Liver (tissue), 10 donors: Measurements from ENCODE around the gene FCRL1. TPM values are rescaled to one million over a fixed set of nuclear protein-coding genes. Genes with fewer than 3 reads are reported as not detected.

Source experiments
- DNase-seq: peaks from one replicate; pipeline ENCODE4 v3.0.0-alpha.2; 2017; ENCODE audit warnings: low spot score
- H3K27ac ChIP-seq, 2 donors: one replicate each; pipeline ENCODE4 v1.7.0; 2013; ENCODE audit warnings: inconsistent platforms in 2 of 2, low read length in 2 of 2, control low read depth in 1 of 2, low read depth in 1 of 2, mild to moderate bottlenecking in 1 of 2
- H3K27me3 ChIP-seq, 4 donors: one replicate each; pipeline versions ENCODE4 v1.6.1 to v1.7.0; 2013; ENCODE audit warnings: low read length in 3 of 4, inconsistent platforms in 1 of 4, mild to moderate bottlenecking in 1 of 4, moderate library complexity in 1 of 4; ENCODE audit not compliant: control insufficient read depth in 4 of 4, insufficient read depth in 4 of 4
- H3K36me3 ChIP-seq, 4 donors: one replicate each; pipeline versions ENCODE4 v1.6.1 to v1.7.0; 2013; ENCODE audit warnings: low read length in 3 of 4, mild to moderate bottlenecking in 3 of 4, low read depth in 1 of 4, moderate library complexity in 1 of 4; ENCODE audit not compliant: control insufficient read depth in 4 of 4, insufficient read depth in 3 of 4
- H3K4me1 ChIP-seq, 4 donors: one replicate each; pipeline versions ENCODE4 v1.6.1 to v1.7.0; 2013; ENCODE audit warnings: low read length in 3 of 4, mild to moderate bottlenecking in 3 of 4, moderate library complexity in 1 of 4; ENCODE audit not compliant: control insufficient read depth in 4 of 4, insufficient read depth in 4 of 4
- H3K4me3 ChIP-seq, 3 donors: one replicate each; pipeline versions ENCODE4 v1.6.1 to v1.7.0; 2013; ENCODE audit warnings: low read length in 3 of 3, control low read depth in 1 of 3, low read depth in 1 of 3, mild to moderate bottlenecking in 1 of 3
- H3K9ac ChIP-seq, 2 donors: one replicate each; pipeline ENCODE4 v1.7.0; 2013; ENCODE audit warnings: low read length in 2 of 2, mild to moderate bottlenecking in 2 of 2, moderate library complexity in 2 of 2, control low read depth in 1 of 2, low read depth in 1 of 2
- H3K9me3 ChIP-seq, 4 donors: one replicate each; pipeline versions ENCODE4 v1.6.1 to v1.7.0; 2013; ENCODE audit warnings: low read length in 3 of 4; ENCODE audit not compliant: control insufficient read depth in 4 of 4
- EGR1 ChIP-seq, 2 donors: IDR thresholded peaks; 2 replicates each; pipeline ENCODE4 v1.6.1; 2016 to 2018; ENCODE audit warnings: antibody characterized with exemption in 2 of 2, low read depth in 2 of 2
- FOXA1 ChIP-seq: IDR thresholded peaks from 2 replicates; pipeline ENCODE4 v1.6.1; 2016; ENCODE audit warnings: antibody characterized with exemption
- HNF4A ChIP-seq, 2 donors: conservative IDR thresholded peaks; 2 replicates each; pipeline ENCODE4 v1.6.1; 2016; ENCODE audit warnings: antibody characterized with exemption in 2 of 2, mild to moderate bottlenecking in 2 of 2
- HNF4G ChIP-seq: IDR thresholded peaks from 2 replicates; pipeline ENCODE4 v1.6.1; 2016; ENCODE audit warnings: antibody characterized with exemption
- RAD21 ChIP-seq, 2 donors: IDR thresholded peaks; 2 replicates each; pipeline ENCODE4 v1.6.1; 2016; ENCODE audit warnings: antibody characterized with exemption in 2 of 2, mild to moderate bottlenecking in 2 of 2
- RXRA ChIP-seq, 2 donors: IDR thresholded peaks; 2 replicates each; pipeline ENCODE4 v1.6.1; 2017 to 2018; ENCODE audit warnings: antibody characterized with exemption in 2 of 2, mild to moderate bottlenecking in 1 of 2
- SP1 ChIP-seq: IDR thresholded peaks from 2 replicates; pipeline ENCODE4 v1.6.1; 2018; ENCODE audit warnings: antibody characterized with exemption, mild to moderate bottlenecking
- TAF1 ChIP-seq: conservative IDR thresholded peaks from 2 replicates; pipeline ENCODE4 v1.6.1; 2016; ENCODE audit warnings: antibody characterized with exemption, mild to moderate bottlenecking
- ZBTB33 ChIP-seq: IDR thresholded peaks from 2 replicates; pipeline ENCODE4 v1.6.1; 2016; ENCODE audit warnings: antibody characterized with exemption
- WGBS: extraction: QIAGEN DNeasy Blood & Tissue Kit; methylation state at CpG from one replicate; pipeline ENCODE4 v1.1.7; 2013; 5-methylcytosine and 5-hydroxymethylcytosine counted together
- polyA plus RNA-seq, 2 donors: library from polyadenylated mRNA; stranded (reverse) in 1 of 2; unstranded in 1 of 2; fragments of 200-250 nt in 1 of 2; fragments of >200 nt in 1 of 2; fragmentation: Nextera tagmentation in 1 of 2; extraction: Ambion mirVana in 1 of 2; gene quantifications; one replicate each; pipeline versions ENCODE4 v1.2.1 to v1.2.3, GENCODE V29; 2013 to 2015
- small RNA-seq: library from RNA; depleted of rRNA; stranded (forward); fragments of <200 nt; gene quantifications from one replicate; pipeline ENCODE3, GENCODE V24; 2014
- total RNA-seq, 2 donors: library from RNA; depleted of rRNA; stranded (reverse); fragments of >200 nt; gene quantifications; one replicate each; pipeline ENCODE4 v1.2.3, GENCODE V29; 2014
- TF ChIP-seq, protein P1 (sequence below): fragments of 150-350 bp; IDR thresholded peaks from 2 replicates; pipeline ENCODE4 v1.5.1; 2017; ENCODE audit warnings: improper control_type of control experiment, low read depth, low read length; ENCODE audit not compliant: missing input control
- donor health status: healthy.
- donor health status: healthy.
- donor health status: healthy.
- donor health status: healthy.
- donor health status: healthy.

FCRL1 gene
- total and polyA plus RNA-seq, 4 donors = 0.02 to 0.84 (median 0.49) TPM

- no peak for TF ChIP-seq RAD21 (IDR thresholded peaks at IDR 0.05)
Measured at GRCh38 chr1:157753611-157754010, 66.3 kb downstream of the FCRL1 start (continued).

DNA sequence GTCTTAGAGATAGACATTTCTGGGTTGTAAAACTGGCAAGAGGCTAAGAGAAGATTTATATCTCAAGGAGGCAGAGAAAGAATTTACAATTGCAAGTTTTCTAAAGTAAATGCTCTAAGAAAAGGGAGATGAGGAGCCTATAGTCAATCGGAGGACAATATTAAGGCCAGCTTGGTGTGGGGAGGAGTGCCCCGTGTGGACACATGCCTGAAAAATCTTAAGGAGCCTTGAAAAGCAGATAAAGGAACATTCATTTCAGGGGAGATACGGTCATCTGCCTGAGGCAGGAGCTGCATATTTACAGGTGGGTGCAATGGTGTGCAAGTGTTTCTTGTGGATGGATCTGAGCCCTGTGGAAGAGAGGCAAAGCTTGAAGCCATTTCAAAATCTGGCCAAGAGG is 68.6 kb downstream of the FCRL1 start:
- no peaks in the 10 kb centered on the region for H3K9me3 ChIP-seq
- WGBS = 49% methylated on average over 3 of the region's 3 CpGs
- H3K36me3 ChIP-seq = no peaks in the 10 kb centered on the region

GRCh38 chr1:157748262-157748817 is 71.6 kb downstream of the FCRL1 start:
- Histone ChIP-seq H3K4me1 (no peaks in the 10 kb centered on the region), H3K9ac (no peak overlapping the region), H3K4me3 (no peak overlapping the region), H3K36me3 (no peaks in the 10 kb centered on the region), H3K27ac (no peak overlapping the region), H3K27me3 (peaks cover 0 to 5% (median 2%) of the 10 kb centered on the region in 4 donors), H3K9me3 (no peaks in the 10 kb centered on the region)
- DNase-seq = no peak
- WGBS = 97% methylated on average over 3 of the region's 3 CpGs
- TF ChIP-seq, protein P1, sequence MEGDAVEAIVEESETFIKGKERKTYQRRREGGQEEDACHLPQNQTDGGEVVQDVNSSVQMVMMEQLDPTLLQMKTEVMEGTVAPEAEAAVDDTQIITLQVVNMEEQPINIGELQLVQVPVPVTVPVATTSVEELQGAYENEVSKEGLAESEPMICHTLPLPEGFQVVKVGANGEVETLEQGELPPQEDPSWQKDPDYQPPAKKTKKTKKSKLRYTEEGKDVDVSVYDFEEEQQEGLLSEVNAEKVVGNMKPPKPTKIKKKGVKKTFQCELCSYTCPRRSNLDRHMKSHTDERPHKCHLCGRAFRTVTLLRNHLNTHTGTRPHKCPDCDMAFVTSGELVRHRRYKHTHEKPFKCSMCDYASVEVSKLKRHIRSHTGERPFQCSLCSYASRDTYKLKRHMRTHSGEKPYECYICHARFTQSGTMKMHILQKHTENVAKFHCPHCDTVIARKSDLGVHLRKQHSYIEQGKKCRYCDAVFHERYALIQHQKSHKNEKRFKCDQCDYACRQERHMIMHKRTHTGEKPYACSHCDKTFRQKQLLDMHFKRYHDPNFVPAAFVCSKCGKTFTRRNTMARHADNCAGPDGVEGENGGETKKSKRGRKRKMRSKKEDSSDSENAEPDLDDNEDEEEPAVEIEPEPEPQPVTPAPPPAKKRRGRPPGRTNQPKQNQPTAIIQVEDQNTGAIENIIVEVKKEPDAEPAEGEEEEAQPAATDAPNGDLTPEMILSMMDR = no peak

More for the DNA sequence above, 68.6 kb downstream of the FCRL1 start:
- no peak for TF ChIP-seq HNF4G
- TF ChIP-seq, protein P1 = no peak
- TF ChIP-seq RXRA (IDR thresholded peaks at IDR 0.05) = no peak
- no peak for TF ChIP-seq HNF4A (conservative IDR thresholded peaks at IDR 0.05)
- no peak for TF ChIP-seq EGR1 (IDR thresholded peaks at IDR 0.05; ENCODE audit: low read depth in 2 of 2)
- TF ChIP-seq FOXA1 = no peak
- TF ChIP-seq SP1 = no peak
- TF ChIP-seq ZBTB33 = no peak
- TF ChIP-seq RAD21 (IDR thresholded peaks at IDR 0.05) = no peak
- TF ChIP-seq TAF1 = no peak
- Histone ChIP-seq H3K4me3 (no peak overlapping the region), H3K9ac (no peak overlapping the region), H3K27ac (no peak overlapping the region), H3K4me1 (no peaks in the 10 kb centered on the region), H3K27me3 (peaks cover 0 to 5% (median 2%) of the 10 kb centered on the region in 4 donors)
- no peak for DNase-seq

Small RNAs within 50 kb of the gene (small RNA-seq; reads per million reads assigned to genes)
- not detected for gene MRPS21P2

Other genes starting within 250 kb of the FCRL1 start
- gene FCRL4, start 222.0 kb downstream of the FCRL1 start, total RNA-seq = not detected
- not detected for gene FCRL4, start 222.0 kb downstream of the FCRL1 start, polyA plus RNA-seq
- under 1 TPM; 0.42 to 0.59 TPM for gene FCRL3, start 119.4 kb downstream of the FCRL1 start, total RNA-seq
- gene FCRL3, start 119.4 kb downstream of the FCRL1 start, polyA plus RNA-seq = under 1 TPM; 0.16 to 0.72 TPM
- under 1 TPM; 0.08 to 0.23 TPM for gene FCRL2, start 43.0 kb downstream of the FCRL1 start, total RNA-seq
- under 1 TPM in 1 of 2 donors, not detected in 1; 0.43 TPM for gene FCRL2, start 43.0 kb downstream of the FCRL1 start, polyA plus RNA-seq
- gene CD5L, start 21.7 kb upstream of the FCRL1 start, total RNA-seq = 100 to 1,000 TPM in 1 of 2 donors, 10 to 100 TPM in 1; 14.1 to 124 TPM
- 10 to 100 TPM in 1 of 2 donors, 1 to 10 TPM in 1; 7.9 to 56.7 TPM for gene CD5L, start 21.7 kb upstream of the FCRL1 start, polyA plus RNA-seq
- 1 to 10 TPM; 3.6 to 6.0 TPM for gene KIRREL1, start 173.5 kb upstream of the FCRL1 start, total RNA-seq
- 1 to 10 TPM in 1 of 2 donors, under 1 TPM in 1; 0.82 to 2.6 TPM for gene KIRREL1, start 173.5 kb upstream of the FCRL1 start, polyA plus RNA-seq